Stimulated activated CD8-positive, alpha-beta memory T cell treated with anti-CD3 and anti-CD28 coated beads, Interleukin-15, amount 100 ng/mL, for 48 hours (primary cell): ENCODE measurements around the gene TUBA3D.
"Not testable (repeated sequence)": the region's sequence is repeated elsewhere in the genome, so short reads cannot be mapped to it uniquely, and the experiment has no call there.

Experiments used
- DNase-seq, 2 donors: peaks; one replicate each; pipeline ENCODE4 v3.0.0-alpha.2; 2020; ENCODE audit warnings: low read depth in 2 of 2

TUBA3D gene

GRCh38 chr2:131475831-131476230 is at the start of gene TUBA3D:
TUBA3D (plus strand) TSS chr2:131476119; CDS start chr2:131476200, 81 bp downstream.
- no peak for DNase-seq

GRCh38 chr2:131426727-131427126 is 49.2 kb upstream of the TUBA3D start:
- no peak for DNase-seq

GRCh38 chr2:131431336-131431735 is 44.6 kb upstream of the TUBA3D start:
- no peak for DNase-seq

- not testable (repeated sequence) for DNase-seq
These were observed 35.0 kb upstream of the TUBA3D start for GRCh38 chr2:131440742-131441468.

GRCh38 chr2:131444736-131445514 is 31.0 kb upstream of the TUBA3D start:
- not testable (repeated sequence) for DNase-seq

- not testable (repeated sequence) for DNase-seq
These were observed 30.5 kb upstream of the TUBA3D start for GRCh38 chr2:131445515-131445797.

GRCh38 chr2:131445896-131446295 is 30.0 kb upstream of the TUBA3D start:
- DNase-seq, result no peak

GRCh38 chr2:131447981-131448380 is 27.9 kb upstream of the TUBA3D start:
- DNase-seq, result not testable (repeated sequence)

- not testable (repeated sequence) for DNase-seq
These were observed 24.5 kb upstream of the TUBA3D start for GRCh38 chr2:131451265-131451949.

- DNase-seq, result not testable (repeated sequence)
These were observed 21.0 kb upstream of the TUBA3D start for GRCh38 chr2:131454914-131455313.

GRCh38 chr2:131467722-131468121 is 8.2 kb upstream of the TUBA3D start:
- not testable (repeated sequence) for DNase-seq

GRCh38 chr2:131470944-131471343 is 5.0 kb upstream of the TUBA3D start:
- DNase-seq, result not testable (repeated sequence)

- not testable (repeated sequence) for DNase-seq
These were observed 4.3 kb upstream of the TUBA3D start for GRCh38 chr2:131471624-131472023.

GRCh38 chr2:131473266-131473665 is 2.7 kb upstream of the TUBA3D start:
- not testable (repeated sequence) for DNase-seq

- DNase-seq, result not testable (repeated sequence)
These were observed 444 bp downstream of the TUBA3D start for GRCh38 chr2:131476363-131476762.

GRCh38 chr2:131477227-131477626 is 1.3 kb downstream of the TUBA3D start:
- DNase-seq, result not testable (repeated sequence)

- DNase-seq, result not testable (repeated sequence)
These were observed 2.3 kb downstream of the TUBA3D start for GRCh38 chr2:131478074-131478849.

- DNase-seq, result not testable (repeated sequence)
These were observed 3.0 kb downstream of the TUBA3D start for GRCh38 chr2:131478850-131479461.

- DNase-seq, result not testable (repeated sequence)
These were observed 4.4 kb downstream of the TUBA3D start for GRCh38 chr2:131480351-131480750.

- not testable (repeated sequence) for DNase-seq
These were observed 6.7 kb downstream of the TUBA3D start for GRCh38 chr2:131482506-131483155.
